ENCODE measurements around the gene KIF21B.

KIF21B gene

GRCh38 chr1:201054091-201054543 is 30.6 kb upstream of the KIF21B start:
- ATAC-seq = no peak
- Mint-ChIP-seq H3K9me3 (no peaks in the 10 kb centered on the region), H3K27me3 (peaks cover 24% of the 10 kb centered on the region), H3K4me1 (peaks cover 23% of the 10 kb centered on the region), H3K27ac (no peak overlapping the region), H3K4me3 (no peak overlapping the region)
- no peak for DNase-seq

GRCh38 chr1:201053155-201053860 is 29.8 kb upstream of the KIF21B start:
- Mint-ChIP-seq H3K4me3 (no peak overlapping the region), H3K4me1 (peaks cover 23% of the 10 kb centered on the region), H3K27me3 (peaks cover 32% of the 10 kb centered on the region), H3K9me3 (no peaks in the 10 kb centered on the region), H3K27ac (no peak overlapping the region)
- no peak for DNase-seq
- ATAC-seq = no peak

DNA sequence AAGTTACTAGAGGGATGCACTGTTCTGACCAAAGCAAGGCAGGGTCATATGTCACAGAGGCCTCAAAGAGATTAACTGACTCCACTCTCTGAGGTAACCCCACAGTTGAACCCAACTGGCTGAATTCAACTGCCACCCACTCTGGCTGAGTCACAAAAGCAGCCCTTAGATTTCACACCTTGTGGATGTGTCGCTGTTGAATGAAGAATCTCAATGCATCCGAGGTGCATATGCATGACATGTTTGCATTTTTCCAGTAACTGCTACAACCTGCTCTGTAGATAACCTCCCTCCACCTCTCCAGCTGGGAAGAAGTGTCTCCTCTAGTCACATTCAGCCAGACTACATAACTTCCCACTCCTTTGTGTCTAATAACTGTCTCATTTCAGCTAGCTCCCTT is 27.9 kb upstream of the KIF21B start:
- peaks cover 8% of the 10 kb centered on the region for H3K4me1 Mint-ChIP-seq
- DNase-seq (no peak), ATAC-seq (peak; percentile 42)
- H3K4me3 Mint-ChIP-seq = no peak overlapping the region
- no peak overlapping the region for H3K27ac Mint-ChIP-seq
- H3K9me3 Mint-ChIP-seq = no peaks in the 10 kb centered on the region
- H3K27me3 Mint-ChIP-seq = peaks cover 28% of the 10 kb centered on the region

- no peaks in the 10 kb centered on the region for H3K9me3 Mint-ChIP-seq
- no peak overlapping the region for H3K27ac Mint-ChIP-seq
- H3K27me3 Mint-ChIP-seq = peaks cover 23% of the 10 kb centered on the region
- H3K4me1 Mint-ChIP-seq = peaks cover 8% of the 10 kb centered on the region
- ATAC-seq = no peak
- no peak for DNase-seq
- H3K4me3 Mint-ChIP-seq = no peak overlapping the region
These were observed 27.2 kb upstream of the KIF21B start for GRCh38 chr1:201050515-201051277.

GRCh38 chr1:201049248-201049831 is 25.8 kb upstream of the KIF21B start:
- no peak overlapping the region for H3K27ac Mint-ChIP-seq
- H3K9me3 Mint-ChIP-seq = no peaks in the 10 kb centered on the region
- ATAC-seq = no peak
- H3K27me3 Mint-ChIP-seq = peaks cover 34% of the 10 kb centered on the region
- DNase-seq = no peak
- H3K4me3 Mint-ChIP-seq = no peak overlapping the region
- H3K4me1 Mint-ChIP-seq = peaks cover 8% of the 10 kb centered on the region

DNA sequence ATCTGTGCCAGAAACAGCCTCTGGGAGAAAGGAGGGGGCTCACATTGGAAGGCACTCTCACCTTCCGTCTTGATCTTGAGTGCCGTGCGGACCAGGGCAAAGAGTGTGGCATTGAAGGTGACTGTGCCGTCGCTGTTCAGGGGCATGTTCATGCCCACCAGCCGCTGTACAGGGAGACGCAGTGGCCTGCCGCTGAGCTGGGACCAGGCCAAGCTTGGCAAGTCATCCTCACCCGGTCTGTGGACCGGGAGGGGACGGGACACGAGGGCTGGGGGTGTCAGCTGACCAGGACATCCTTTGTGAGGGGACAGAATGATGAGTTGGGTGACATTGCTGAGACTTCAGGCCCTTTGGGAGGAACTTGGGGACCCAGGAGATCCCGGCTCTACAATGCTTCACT is 25.0 kb upstream of the KIF21B start:
- H3K27ac Mint-ChIP-seq = peak overlapping the region in 1 of 2 donors; percentile 48
- no peak overlapping the region for H3K4me3 Mint-ChIP-seq
- DNase-seq (no peak), ATAC-seq (no peak)
- H3K4me1 Mint-ChIP-seq = peaks cover 8% of the 10 kb centered on the region
- H3K9me3 Mint-ChIP-seq = no peaks in the 10 kb centered on the region
- peaks cover 37% of the 10 kb centered on the region for H3K27me3 Mint-ChIP-seq

DNA sequence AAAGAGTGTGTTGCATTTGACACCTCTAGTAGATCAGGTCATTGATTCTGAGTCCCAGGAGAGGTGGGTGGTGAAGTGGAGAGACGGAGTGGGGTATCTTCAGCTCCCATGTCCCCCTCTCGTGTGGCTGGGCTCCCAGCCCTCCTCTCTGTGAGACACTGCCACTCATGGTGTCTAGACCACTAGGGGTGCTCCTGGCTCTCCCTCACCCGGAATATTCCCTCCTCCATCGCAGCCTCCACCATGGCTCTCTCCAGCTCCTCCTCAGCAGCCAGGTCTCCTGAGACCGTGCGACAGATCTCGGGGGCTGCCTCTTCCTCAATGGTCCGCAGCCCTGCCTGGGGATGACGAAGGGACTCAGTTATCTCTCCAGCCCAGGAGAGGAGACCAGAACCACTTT is 20.6 kb upstream of the KIF21B start:
- H3K27ac Mint-ChIP-seq = no peak overlapping the region
- no peaks in the 10 kb centered on the region for H3K9me3 Mint-ChIP-seq
- DNase-seq (no peak), ATAC-seq (no peak)
- no peak overlapping the region for H3K4me3 Mint-ChIP-seq
- no peaks in the 10 kb centered on the region for H3K4me1 Mint-ChIP-seq
- peaks cover 27% of the 10 kb centered on the region for H3K27me3 Mint-ChIP-seq

DNA sequence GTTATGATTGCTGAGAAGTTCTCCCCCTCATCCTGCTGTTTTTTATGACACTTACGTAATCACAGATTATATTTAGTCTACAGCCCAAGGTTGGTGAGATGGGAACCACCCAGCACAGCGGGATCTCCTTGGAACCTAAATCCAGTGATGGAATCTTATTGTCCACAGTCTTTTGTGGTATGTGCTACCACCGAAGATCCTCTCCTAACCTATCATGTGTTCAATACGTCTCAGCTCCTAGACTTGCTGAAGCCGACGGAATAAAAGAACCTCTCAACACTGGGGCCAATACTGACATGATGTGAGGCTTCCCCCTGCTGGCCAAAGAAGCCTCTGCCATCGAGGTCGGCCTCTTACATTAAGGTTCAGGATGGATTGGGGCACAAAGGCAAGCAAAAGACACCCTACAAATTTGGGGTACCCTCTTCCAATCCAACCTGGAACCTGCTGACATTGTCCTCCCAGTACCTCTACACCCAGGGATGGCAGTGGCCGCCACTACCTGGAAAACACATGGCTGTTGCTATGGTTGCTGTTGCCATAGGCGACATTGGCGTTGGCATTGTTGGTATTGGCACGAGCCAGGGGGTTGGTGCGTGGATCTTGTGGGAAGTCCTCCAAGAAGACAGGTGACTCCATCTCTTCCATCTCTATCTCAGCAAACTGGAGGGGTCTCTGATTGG is 19.4 kb upstream of the KIF21B start:
- H3K4me1 Mint-ChIP-seq = no peaks in the 10 kb centered on the region
- peak; percentile 93 for ATAC-seq
- H3K9me3 Mint-ChIP-seq = no peaks in the 10 kb centered on the region
- DNase-seq = peak; percentile 62 to 69
- peaks cover 16% of the 10 kb centered on the region for H3K27me3 Mint-ChIP-seq
- peak overlapping the region; percentile 53 to 74 for H3K27ac Mint-ChIP-seq
- H3K4me3 Mint-ChIP-seq = no peak overlapping the region

- Mint-ChIP-seq H3K4me1 (no peaks in the 10 kb centered on the region), H3K27ac (no peak overlapping the region), H3K27me3 (peaks cover 16% of the 10 kb centered on the region), H3K4me3 (no peak overlapping the region), H3K9me3 (no peaks in the 10 kb centered on the region)
- DNase-seq (no peak), ATAC-seq (no peak)
These were observed 17.5 kb upstream of the KIF21B start for GRCh38 chr1:201041011-201041410.

DNA sequence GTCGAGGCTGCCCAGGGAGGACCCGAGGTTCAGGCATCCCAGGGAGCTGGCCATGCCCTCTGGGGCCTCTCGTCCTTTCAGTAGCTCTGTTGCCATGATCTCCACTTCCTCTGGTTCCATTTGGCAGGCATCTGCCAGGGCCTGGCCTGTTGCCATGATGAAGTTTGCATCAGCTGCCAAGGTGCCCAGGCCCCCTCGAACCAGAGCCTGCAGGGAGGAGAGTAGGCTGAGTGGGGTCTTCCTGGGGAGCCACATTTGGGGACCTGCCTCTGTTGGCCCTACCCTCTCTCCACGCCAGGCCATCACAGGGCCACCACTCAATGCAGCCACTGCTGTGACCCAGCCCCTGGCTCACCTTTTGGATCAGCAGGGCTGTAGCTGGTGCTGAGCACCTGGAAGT is 16.4 kb upstream of the KIF21B start:
- DNase-seq (no peak), ATAC-seq (no peak)
- no peak overlapping the region for H3K4me3 Mint-ChIP-seq
- H3K4me1 Mint-ChIP-seq = no peaks in the 10 kb centered on the region
- H3K27me3 Mint-ChIP-seq = peaks cover 10% of the 10 kb centered on the region
- H3K27ac Mint-ChIP-seq = no peak overlapping the region
- no peaks in the 10 kb centered on the region for H3K9me3 Mint-ChIP-seq

DNA sequence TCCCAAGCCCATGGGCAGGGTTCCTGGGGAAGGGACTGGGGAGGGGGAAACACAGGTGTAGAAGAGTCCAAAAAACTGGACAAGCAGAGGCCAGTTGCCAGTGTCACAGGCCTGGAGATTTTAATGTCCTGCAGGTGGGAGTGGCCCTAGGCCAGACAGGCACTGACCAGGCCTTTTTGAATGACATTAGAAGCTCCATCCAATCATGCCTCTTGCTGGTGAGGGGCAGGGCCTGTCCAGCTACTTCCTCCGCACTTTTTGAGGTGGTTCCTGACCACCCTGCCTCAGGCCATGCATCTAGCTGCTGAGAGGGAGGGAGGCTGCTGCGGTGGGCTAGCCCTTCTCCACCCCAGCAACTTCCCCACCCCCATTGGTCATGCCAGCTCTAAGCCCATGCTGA is 15.9 kb upstream of the KIF21B start:
- Mint-ChIP-seq H3K4me1 (no peaks in the 10 kb centered on the region), H3K27me3 (peaks cover 6% of the 10 kb centered on the region), H3K9me3 (no peaks in the 10 kb centered on the region), H3K27ac (no peak overlapping the region), H3K4me3 (no peak overlapping the region)
- ATAC-seq (no peak), DNase-seq (no peak)

DNA sequence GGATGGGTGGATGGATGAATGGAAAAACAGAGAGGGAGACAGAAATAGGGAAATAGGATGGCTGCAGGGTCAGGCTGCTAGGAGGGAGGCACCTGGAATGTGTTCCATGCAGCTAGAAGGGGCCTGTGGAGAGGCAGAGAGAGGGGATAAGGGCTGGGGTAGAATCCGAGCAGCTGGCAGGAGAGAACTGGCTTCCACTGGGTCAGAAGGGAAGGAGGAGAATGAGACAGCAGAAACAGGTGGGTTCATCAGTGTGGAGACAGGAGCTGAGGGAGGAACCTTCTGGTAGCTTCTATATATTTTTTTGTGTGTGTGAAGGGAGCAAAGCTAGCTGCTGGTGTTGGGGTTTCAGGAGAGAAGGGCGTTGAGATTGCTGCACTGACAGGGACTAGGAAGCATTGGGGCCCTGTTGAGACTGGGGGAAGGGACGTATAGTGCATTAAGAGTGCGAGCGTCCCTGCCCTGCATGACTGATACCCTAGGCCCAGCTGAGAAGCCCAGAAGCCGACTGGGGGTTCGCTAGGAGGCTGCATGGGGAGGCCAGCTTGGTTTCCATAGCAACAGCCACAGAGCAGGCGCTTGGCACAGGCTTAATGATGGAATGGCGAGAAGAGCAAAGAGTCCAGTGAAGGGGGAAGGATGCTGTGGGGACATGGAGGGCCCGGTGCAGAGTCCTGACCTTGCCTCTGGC is 14.8 kb upstream of the KIF21B start:
- DNase-seq = no peak
- Mint-ChIP-seq H3K27me3 (no peaks in the 10 kb centered on the region), H3K27ac (no peak overlapping the region), H3K4me1 (no peaks in the 10 kb centered on the region), H3K4me3 (no peak overlapping the region), H3K9me3 (no peaks in the 10 kb centered on the region)
- ATAC-seq = no peak

DNA sequence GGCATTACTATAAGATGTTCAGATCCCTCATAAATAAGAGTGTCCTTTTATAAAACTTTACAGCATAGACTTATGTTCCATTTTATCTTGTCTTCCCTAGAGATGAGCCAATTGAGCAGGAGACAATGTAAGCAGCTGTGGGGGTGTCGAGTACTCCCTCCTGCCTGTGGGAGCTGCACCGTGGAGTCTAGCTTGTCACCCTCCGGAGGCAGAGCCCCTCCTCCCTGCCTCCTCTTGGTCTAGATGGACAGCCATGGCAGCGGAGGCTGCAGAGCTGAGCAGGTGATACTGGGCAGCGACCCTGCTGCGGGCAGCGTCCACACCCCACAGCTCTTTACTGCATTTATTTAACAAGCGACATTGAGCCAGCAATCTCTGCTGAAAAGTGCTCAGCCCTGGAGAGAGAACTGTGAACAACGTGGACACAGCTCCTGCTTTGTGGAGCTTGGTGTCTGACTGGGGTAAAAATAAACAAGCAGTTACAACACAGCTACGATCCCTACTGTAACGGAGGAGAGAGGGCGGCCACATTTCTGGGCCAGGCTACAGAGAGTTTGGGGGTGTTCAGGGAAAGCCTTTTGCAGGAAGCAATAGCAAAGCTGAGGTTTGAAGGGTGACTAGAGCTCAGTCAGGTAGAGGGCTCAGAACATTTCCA is 12.8 kb upstream of the KIF21B start:
- no peak for ATAC-seq
- Mint-ChIP-seq H3K4me1 (no peaks in the 10 kb centered on the region), H3K4me3 (no peak overlapping the region), H3K27me3 (no peaks in the 10 kb centered on the region), H3K27ac (no peak overlapping the region), H3K9me3 (no peaks in the 10 kb centered on the region)
- no peak for DNase-seq

GRCh38 chr1:201034671-201035070 is 11.2 kb upstream of the KIF21B start:
- no peaks in the 10 kb centered on the region for H3K9me3 Mint-ChIP-seq
- no peak overlapping the region for H3K4me3 Mint-ChIP-seq
- ATAC-seq = no peak
- H3K27ac Mint-ChIP-seq = peak overlapping the region in 1 of 2 donors; percentile 7
- H3K4me1 Mint-ChIP-seq = no peaks in the 10 kb centered on the region
- no peaks in the 10 kb centered on the region for H3K27me3 Mint-ChIP-seq
- DNase-seq = no peak

- H3K27me3 Mint-ChIP-seq = no peaks in the 10 kb centered on the region
- H3K27ac Mint-ChIP-seq = peak overlapping the region in 1 of 2 donors; percentile 29
- ATAC-seq (no peak), DNase-seq (no peak)
- peaks cover 2% of the 10 kb centered on the region for H3K4me1 Mint-ChIP-seq
- no peaks in the 10 kb centered on the region for H3K9me3 Mint-ChIP-seq
- no peak overlapping the region for H3K4me3 Mint-ChIP-seq
These were observed 8.9 kb upstream of the KIF21B start for GRCh38 chr1:201032408-201032807.

All from stimulated activated naive CD8-positive, alpha-beta T cell treated with anti-CD3 and anti-CD28 coated beads, Interleukin-15, amount 100 ng/mL, for 72 hours (primary cell).